Measurements from ENCODE around the gene ELMO1. TPM values are rescaled to one million over a fixed set of nuclear protein-coding genes. Genes with fewer than 3 reads are reported as not detected.

The ELMO1 gene
- total and polyA plus RNA-seq, 5 experiments from 2014 or later = 26.9 to 120 (median 58.4) TPM

DNA sequence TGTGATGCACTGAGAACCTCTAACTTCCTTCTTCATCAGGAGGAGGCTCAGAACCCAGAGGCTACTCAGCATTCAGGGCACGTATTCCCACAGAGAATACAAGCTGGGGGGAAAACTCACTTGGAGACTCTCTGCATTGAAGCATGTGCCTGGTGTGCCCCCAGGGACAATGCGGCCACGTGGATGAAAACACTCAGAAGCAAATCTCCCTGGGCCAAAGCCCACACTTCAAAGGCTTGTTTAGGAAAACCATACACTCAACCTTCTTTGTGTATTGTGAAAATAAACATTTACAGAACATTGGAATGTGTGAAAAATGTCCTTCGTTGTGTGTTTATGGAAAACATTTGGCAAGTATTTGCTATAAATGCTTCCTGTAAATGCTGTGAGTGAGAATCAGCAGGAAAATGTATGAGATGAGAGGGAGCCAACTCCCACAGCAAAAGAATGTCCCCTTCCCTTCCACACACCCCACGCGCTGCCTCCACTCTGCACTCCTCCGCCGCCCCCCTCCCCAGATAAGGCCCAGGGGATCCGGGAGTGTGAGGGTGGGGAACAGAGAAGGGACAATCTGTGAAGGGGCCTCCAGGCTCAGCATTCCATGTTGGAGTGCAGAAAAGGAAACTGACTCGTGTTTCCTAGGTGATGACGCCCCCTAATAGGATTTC is 339.5 kb downstream of the ELMO1 start:
- peaks cover 24 to 60% (median 50%) of the 10 kb centered on the region in 4 donors for H3K4me1 Mint-ChIP-seq
- DNase-seq (no peak), ATAC-seq (no peak)
- H3K4me3 Mint-ChIP-seq = no peak overlapping the region
- no peaks in the 10 kb centered on the region for H3K27me3 Mint-ChIP-seq
- H3K9me3 Mint-ChIP-seq = no peaks in the 10 kb centered on the region
- H3K27ac Mint-ChIP-seq = no peak overlapping the region
- peaks cover 0 to 38% (median 30%) of the 10 kb centered on the region in 3 donors for H3K36me3 Mint-ChIP-seq
- POLR2A ChIA-PET = no interaction called here

DNA sequence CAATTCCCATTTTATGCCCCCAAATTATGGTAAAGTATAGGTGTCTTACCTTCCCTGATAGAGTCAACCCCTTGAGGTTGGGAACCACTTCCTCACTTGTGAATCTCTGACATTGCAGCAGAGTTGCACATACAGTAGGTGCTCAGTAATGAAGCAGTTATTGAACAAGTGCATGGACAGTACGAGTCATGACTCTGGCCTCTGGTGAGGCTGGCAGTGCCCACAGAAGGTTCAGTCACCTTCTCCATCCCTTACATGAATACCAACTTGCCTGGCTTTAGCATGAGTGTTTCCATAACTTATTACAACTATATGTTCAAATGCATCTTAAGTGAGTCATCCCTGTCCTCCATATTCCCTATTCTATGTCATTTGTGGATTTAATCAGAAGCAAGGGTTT is 340.0 kb downstream of the ELMO1 start:
- H3K9me3 Mint-ChIP-seq = no peaks in the 10 kb centered on the region

DNA sequence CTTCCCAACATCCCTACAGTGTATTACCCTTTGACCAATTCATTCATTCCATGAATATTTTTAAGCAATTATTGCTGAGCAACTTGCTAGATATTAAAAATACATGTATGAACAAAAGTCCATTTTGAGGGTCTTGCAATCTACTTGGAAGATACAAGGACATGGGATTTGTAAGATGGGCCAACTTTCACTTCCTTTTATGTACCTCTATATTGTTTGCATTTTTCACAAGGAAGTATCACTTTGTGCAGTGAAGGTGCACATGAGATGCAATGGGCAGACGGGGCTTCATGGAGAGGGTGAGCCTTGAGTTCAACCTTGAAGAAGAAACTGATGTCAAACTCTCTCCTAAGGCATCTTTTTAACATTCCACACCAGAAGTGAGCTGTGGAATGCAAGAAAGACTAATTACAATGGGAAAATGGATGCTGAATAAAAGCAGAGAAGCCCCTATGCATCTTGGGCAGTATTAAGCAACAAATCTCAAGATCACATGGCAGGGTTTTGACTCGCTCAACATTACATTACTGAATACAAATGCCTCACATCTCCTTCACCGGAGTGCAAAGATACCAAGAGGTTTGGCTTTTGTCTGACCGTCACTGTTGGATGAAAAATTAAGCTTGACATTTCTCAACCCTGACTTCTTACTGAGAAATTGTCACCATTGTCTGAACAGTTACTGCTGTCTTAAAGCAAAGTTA is 341.5 kb downstream of the ELMO1 start:
- peak overlapping the region in 2 of 10 donors; percentile 9 to 57 for H3K27ac Mint-ChIP-seq
- H3K4me3 Mint-ChIP-seq = no peak overlapping the region
- DNase-seq (no peak), ATAC-seq (no peak)
- no peaks in the 10 kb centered on the region for H3K9me3 Mint-ChIP-seq
- H3K36me3 Mint-ChIP-seq = peaks cover 0 to 33% (median 26%) of the 10 kb centered on the region in 3 donors
- peaks cover 21 to 57% (median 51%) of the 10 kb centered on the region in 4 donors for H3K4me1 Mint-ChIP-seq
- POLR2A ChIA-PET = no interaction called here
- no peaks in the 10 kb centered on the region for H3K27me3 Mint-ChIP-seq

More for the DNA sequence above, 340.0 kb downstream of the ELMO1 start:
- DNase-seq = no peak
- Mint-ChIP-seq H3K27ac (peak overlapping the region in 2 of 10 donors; percentile 7 to 57), H3K4me3 (no peak overlapping the region), H3K4me1 (peaks cover 18 to 55% (median 47%) of the 10 kb centered on the region in 4 donors), H3K27me3 (no peaks in the 10 kb centered on the region), H3K36me3 (peaks cover 0 to 38% (median 30%) of the 10 kb centered on the region in 3 donors)
- POLR2A ChIA-PET = no interaction called here
- ATAC-seq = no peak

DNA sequence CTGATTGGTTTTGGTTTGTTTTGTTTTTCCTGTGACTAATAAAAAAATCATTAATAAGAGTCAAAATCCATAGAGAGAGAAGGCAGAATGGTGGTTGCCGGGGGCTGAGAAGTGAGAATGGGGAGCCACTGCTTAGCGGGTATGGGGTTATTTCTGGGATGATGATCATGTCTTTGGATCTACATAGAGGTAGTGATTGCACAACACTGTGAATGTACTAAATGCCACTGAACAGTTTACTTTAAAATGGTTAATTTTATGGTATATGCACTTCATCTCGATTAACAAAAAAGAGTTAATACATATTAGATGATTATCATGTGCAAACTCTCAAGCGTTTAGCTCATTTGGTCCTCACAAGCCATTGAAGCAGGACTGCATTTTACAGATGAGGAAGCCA is 342.9 kb downstream of the ELMO1 start:
- H3K36me3 Mint-ChIP-seq = peaks cover 0 to 28% (median 15%) of the 10 kb centered on the region in 3 donors
- peaks cover 30 to 63% (median 59%) of the 10 kb centered on the region in 4 donors for H3K4me1 Mint-ChIP-seq
- H3K9me3 Mint-ChIP-seq = no peaks in the 10 kb centered on the region
- peak overlapping the region in 1 of 10 donors; percentile 41 for H3K4me3 Mint-ChIP-seq
- DNase-seq (no peak), ATAC-seq (no peak)
- H3K27ac Mint-ChIP-seq = peak overlapping the region in 2 of 10 donors; percentile 20 to 46
- POLR2A ChIA-PET = no interaction called here
- H3K27me3 Mint-ChIP-seq = no peaks in the 10 kb centered on the region

DNA sequence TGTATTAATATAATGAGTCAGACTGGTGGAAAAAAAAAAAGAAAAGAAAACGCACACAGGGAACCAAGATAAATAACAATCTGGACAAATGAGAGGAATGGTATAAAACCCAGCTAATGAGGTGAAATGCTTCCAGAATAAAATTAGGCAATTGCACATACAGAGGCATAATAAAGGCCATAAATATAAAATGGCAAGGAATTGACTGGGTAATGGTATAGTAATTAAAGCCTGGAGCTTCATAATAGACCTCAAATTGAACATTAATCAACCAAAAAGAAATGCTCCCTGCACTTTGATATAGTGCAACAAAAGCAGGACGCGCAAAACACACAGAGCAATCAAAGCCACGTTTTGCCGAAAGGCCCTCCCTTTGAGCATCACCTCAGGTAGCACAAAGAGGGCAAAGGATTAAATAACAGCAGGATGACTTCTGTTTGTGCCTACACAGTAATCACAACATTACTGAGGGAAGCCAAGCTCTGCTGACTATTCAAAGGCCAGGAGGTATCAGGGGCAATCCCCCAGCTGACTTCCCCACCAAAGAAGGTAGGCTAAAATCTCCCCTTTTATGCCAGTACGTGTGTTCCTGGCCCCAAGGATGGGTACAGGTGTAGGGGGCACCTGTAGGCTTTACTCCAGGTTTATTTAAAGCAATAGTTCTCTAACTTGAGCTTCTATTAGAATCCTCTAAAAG is 343.7 kb downstream of the ELMO1 start:
- peak overlapping the region in 2 of 10 donors; percentile 60 to 66 for H3K27ac Mint-ChIP-seq
- ATAC-seq (no peak), DNase-seq (no peak)
- H3K4me1 Mint-ChIP-seq = peaks cover 37 to 69% (median 61%) of the 10 kb centered on the region in 4 donors
- peaks cover 0 to 27% (median 13%) of the 10 kb centered on the region in 3 donors for H3K36me3 Mint-ChIP-seq
- POLR2A ChIA-PET = no interaction called here
- no peak overlapping the region for H3K4me3 Mint-ChIP-seq
- H3K27me3 Mint-ChIP-seq = no peaks in the 10 kb centered on the region
- no peaks in the 10 kb centered on the region for H3K9me3 Mint-ChIP-seq

DNA sequence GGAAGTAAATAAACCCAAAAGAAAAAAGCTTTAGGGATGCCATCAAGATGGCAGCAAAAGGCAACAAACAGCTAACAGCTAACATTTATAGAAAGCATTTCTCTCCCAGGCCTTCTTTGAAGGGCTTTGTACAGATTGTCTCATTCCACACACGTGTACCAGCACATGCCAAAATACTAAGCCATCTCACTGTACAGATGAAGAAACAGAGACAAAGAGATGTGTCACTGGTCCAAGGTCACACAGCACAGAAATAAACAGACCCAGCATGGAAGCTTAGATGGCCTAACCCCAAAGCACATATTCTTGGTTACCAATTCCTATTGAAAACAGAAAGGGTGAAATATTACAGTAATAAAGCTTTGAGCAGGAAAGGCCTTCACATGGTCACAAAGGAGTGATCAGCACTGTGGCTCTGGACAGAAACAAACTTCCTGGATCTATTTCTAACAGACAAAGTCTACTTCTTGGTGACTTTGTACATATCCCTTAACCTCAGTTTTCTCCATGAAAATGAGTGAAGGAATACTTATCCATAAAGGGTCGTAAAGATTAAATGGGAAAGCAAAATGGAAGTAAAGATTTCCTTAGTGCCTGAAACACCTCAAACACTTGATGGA is 346.0 kb downstream of the ELMO1 start:
- Mint-ChIP-seq H3K27ac (peak overlapping the region in 4 of 10 donors; percentile 8 to 57 (median 44)), H3K4me1 (peaks cover 32 to 52% (median 44%) of the 10 kb centered on the region in 4 donors)
- no peak for ATAC-seq

DNA sequence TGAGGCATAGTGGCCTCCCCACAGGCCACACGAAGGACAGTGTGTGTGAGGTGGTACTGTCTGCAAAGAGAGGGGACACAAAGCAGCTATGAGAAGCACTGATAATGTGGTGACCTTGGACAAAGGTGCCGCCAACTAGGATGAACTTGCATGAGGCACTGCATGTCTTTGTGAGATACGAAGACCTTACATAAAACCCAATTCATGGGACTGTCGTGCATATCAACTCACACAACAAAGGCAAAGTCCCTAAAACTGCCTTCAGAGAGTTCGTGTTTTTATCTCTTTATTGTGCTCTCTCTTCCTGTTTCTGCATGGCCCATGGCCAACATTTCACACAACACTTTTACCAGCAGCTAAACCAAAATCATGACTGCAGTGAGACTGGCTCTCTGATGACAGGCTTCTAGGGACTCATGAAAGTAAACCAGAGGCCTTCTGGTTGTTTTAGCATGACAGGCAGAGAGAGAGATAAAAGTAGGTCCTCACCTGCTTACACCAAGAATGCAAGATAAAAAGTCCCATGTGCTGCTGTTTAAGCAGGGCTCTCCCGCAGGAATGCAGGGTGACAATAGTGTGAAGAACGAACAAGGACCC is 347.8 kb downstream of the ELMO1 start:
- Mint-ChIP-seq H3K4me3 (peak overlapping the region in 8 of 10 donors; percentile 15 to 68 (median 52)), H3K36me3 (peaks cover 2 to 21% (median 16%) of the 10 kb centered on the region in 3 donors), H3K27me3 (no peaks in the 10 kb centered on the region), H3K9me3 (no peaks in the 10 kb centered on the region), H3K4me1 (peaks cover 32 to 46% (median 39%) of the 10 kb centered on the region in 4 donors), H3K27ac (peak overlapping the region; percentile 40 to 84 (median 74))
- peak in 6 of 10 donors; percentile 21 to 70 (median 48) for DNase-seq
- POLR2A ChIA-PET = interaction anchor here (0.7 kb wide), 1 partner anchor 1270 kb away, joined by 4 read pairs; no protein-coding TSS in a partner anchor
- peak; percentile 70 to 92 for ATAC-seq

More for the DNA sequence above, 346.0 kb downstream of the ELMO1 start:
- POLR2A ChIA-PET = no interaction called here
- DNase-seq = no peak
- Mint-ChIP-seq H3K4me3 (peak overlapping the region in 3 of 10 donors; percentile 28 to 34 (median 30)), H3K9me3 (no peaks in the 10 kb centered on the region), H3K27me3 (no peaks in the 10 kb centered on the region), H3K36me3 (peaks cover 0 to 15% (median 11%) of the 10 kb centered on the region in 3 donors)

DNA sequence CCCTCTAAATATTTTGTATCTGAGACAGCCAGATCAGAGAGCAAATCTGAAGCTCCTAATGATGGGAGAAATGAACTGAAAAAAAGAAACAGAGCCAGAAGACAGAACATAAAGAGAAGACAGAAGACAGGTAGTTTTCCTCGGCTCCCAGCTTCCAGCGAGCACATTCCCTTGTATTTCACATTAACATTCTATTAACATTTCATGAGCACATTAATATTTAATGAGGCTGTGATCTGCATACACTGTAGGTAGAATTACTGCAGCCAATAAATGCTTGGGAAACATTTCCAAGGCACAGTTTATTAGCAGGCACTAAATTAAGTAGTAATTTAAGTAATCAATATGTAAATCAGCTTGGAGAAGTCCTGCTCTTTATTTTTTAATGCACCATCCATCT is 349.9 kb downstream of the ELMO1 start:
- Mint-ChIP-seq H3K9me3 (no peaks in the 10 kb centered on the region), H3K27ac (peak overlapping the region in 2 of 10 donors; percentile 27 to 45), H3K27me3 (no peaks in the 10 kb centered on the region), H3K4me3 (no peak overlapping the region), H3K36me3 (peaks cover 5 to 42% (median 36%) of the 10 kb centered on the region in 3 donors), H3K4me1 (peaks cover 30 to 41% (median 37%) of the 10 kb centered on the region in 4 donors)
- POLR2A ChIA-PET = no interaction called here
- DNase-seq = no peak
- no peak for ATAC-seq

DNA sequence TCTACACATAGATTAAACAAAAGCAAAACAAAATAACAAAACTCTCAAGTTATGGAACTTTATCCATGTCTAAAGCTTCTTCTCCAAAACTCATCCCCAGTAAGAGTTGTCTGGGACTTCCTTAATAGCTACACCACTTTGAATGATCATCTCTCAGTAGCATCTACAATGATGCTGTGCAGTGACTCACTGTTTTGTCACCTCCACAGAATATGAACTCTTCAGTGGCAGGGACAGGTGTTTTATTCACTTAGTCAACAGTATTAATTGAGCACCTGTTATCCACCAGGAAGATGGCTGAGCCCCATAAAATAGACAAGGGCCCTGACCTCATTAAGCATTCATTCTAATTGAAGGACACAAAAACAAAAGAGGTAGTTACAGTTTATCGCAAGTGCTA is 350.7 kb downstream of the ELMO1 start:
- POLR2A ChIA-PET = no interaction called here
- H3K4me1 Mint-ChIP-seq = peaks cover 26 to 39% (median 36%) of the 10 kb centered on the region in 4 donors
- no peaks in the 10 kb centered on the region for H3K27me3 Mint-ChIP-seq
- DNase-seq (no peak), ATAC-seq (no peak)
- peaks cover 10 to 47% (median 38%) of the 10 kb centered on the region in 3 donors for H3K36me3 Mint-ChIP-seq
- no peak overlapping the region for H3K4me3 Mint-ChIP-seq
- peak overlapping the region in 3 of 10 donors; percentile 0 to 35 (median 27) for H3K27ac Mint-ChIP-seq
- H3K9me3 Mint-ChIP-seq = no peaks in the 10 kb centered on the region

DNA sequence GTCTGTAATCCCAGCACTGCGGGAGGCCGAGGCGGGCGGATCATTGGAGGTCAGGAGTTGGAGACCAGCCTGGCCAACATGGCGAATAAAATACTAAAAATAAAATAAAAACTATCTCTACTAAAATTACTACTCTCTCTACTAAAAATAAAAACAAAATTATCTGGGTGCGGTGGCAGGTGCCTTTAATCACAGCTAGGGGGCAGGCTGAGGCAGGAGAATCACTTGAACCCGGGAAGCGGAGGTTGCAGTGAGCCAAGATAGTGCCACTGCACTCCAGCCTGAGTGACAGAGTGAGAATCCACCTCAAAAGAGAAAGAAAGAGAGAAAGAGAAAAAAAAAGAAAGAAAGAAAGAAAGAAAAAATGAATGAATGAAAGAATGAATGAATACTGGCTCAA is 351.4 kb downstream of the ELMO1 start:
- Mint-ChIP-seq H3K36me3 (peaks cover 15 to 54% (median 44%) of the 10 kb centered on the region in 3 donors), H3K4me3 (no peak overlapping the region), H3K27ac (peak overlapping the region in 1 of 10 donors; percentile 58), H3K4me1 (peaks cover 24 to 39% (median 32%) of the 10 kb centered on the region in 4 donors), H3K9me3 (no peaks in the 10 kb centered on the region), H3K27me3 (no peaks in the 10 kb centered on the region)
- DNase-seq = no peak
- no peak for ATAC-seq
- POLR2A ChIA-PET = no interaction called here

DNA sequence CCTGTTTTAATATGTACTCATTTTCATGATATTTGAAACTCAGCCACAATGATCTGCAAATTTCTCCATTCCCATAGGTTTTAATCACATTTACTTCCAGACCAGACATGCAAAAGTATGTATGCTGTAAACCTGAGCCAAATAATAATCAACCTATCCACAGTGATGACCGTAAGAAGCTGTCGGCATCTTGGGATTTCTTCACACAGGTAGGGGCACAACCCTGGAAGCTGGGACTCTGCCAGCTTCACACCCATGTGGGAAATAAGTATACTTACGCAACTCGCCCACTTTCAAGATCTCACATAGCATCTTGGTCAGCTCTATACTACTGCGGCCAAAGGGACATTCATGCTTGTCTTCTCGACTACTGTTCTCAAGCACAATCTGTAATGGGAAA is 352.3 kb downstream of the ELMO1 start:
- Mint-ChIP-seq H3K36me3 (peaks cover 18 to 60% (median 46%) of the 10 kb centered on the region in 3 donors), H3K4me1 (peaks cover 18 to 30% (median 24%) of the 10 kb centered on the region in 4 donors), H3K9me3 (peaks cover 0 to 3% (median 0%) of the 10 kb centered on the region in 9 donors), H3K27me3 (no peaks in the 10 kb centered on the region), H3K27ac (no peak overlapping the region), H3K4me3 (no peak overlapping the region)
- POLR2A ChIA-PET = no interaction called here
- no peak for ATAC-seq
- no peak for DNase-seq

DNA sequence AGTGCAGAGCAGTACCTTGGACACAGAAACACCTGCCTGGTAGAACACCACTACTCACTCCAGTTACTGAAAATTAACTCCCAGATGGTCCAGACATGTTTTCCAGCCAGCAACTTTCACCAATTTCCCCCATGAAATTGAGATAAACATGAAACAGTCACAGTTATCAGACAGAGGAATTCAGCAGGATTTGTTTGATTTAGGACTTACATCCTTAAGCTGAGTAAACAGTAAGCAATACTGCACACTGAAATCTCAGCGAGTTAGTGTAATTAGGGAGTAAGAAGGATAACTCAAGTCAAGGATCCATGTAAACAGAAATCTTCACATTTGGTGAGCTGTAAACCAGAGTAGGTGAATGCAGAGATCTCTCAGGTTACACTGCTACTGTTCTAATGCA is 353.5 kb downstream of the ELMO1 start:
- Mint-ChIP-seq H3K36me3 (peaks cover 22 to 60% (median 48%) of the 10 kb centered on the region in 3 donors), H3K27me3 (no peaks in the 10 kb centered on the region), H3K4me1 (peaks cover 6 to 24% (median 14%) of the 10 kb centered on the region in 4 donors), H3K9me3 (peaks cover 0 to 3% (median 0%) of the 10 kb centered on the region in 9 donors), H3K27ac (peak overlapping the region in 2 of 10 donors; percentile 15 to 53), H3K4me3 (no peak overlapping the region)
- POLR2A ChIA-PET = no interaction called here
- DNase-seq (no peak), ATAC-seq (no peak)

All from naive thymus-derived CD8-positive, alpha-beta T cell (primary cell).